GM12872 (cell line): ENCODE measurements around the gene CALHM3.

Experiments
- CTCF ChIP-seq: IDR thresholded peaks from 3 replicates; pipeline ENCODE4 v1.5.1; 2011; ENCODE audit warnings: low read depth, mild to moderate bottlenecking, low read length, moderate library complexity; ENCODE audit not compliant: insufficient read depth

The CALHM3 gene

DNA sequence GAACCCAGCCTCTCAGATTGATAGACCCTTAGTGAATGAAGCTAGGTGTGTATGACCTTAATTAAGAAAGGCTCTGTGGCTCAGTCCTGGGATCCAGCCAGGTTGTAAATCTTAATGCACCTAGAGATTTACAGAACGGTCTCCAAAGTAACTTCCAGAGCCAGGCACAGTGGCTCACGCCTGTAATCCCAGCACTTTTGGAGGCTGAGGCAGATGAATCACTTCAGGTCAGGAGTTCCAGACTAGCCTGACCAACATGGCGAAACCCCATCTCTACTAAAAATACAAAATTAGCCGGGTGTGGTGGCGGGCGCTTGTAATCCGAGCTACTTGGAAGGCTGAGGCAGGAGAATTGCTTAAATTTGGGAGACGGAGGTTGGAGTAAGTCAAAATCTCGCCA, 51.2 kb downstream of the CALHM3 start:
- no peak for TF ChIP-seq CTCF

GRCh38 chr10:103423748-103424147, 55.3 kb downstream of the CALHM3 start:
- no peak for TF ChIP-seq CTCF
